HG02981 (cell line): ENCODE data around the gene CERS5.

Experiments used
- ATAC-seq: cut with Tn5 transposase; IDR thresholded peaks from one replicate; pipeline ENCODE4 v1.9.1; 2021; ENCODE audit warnings: mild to moderate bottlenecking, moderate library complexity; ENCODE audit not compliant: unreplicated experiment

Gene CERS5

GRCh38 chr12:50142993-50143392 is 24.2 kb downstream of the CERS5 start:
- ATAC-seq: no peak

- ATAC-seq: no peak
These were observed 34.5 kb downstream of the CERS5 start for GRCh38 chr12:50132505-50133135.

- ATAC-seq: no peak
These were observed 37.9 kb downstream of the CERS5 start for GRCh38 chr12:50129290-50129689.

GRCh38 chr12:50127546-50127945 is 39.6 kb downstream of the CERS5 start:
- no peak for ATAC-seq

GRCh38 chr12:50123203-50123602 is 44.0 kb downstream of the CERS5 start:
- ATAC-seq: no peak

GRCh38 chr12:50121641-50122040 is 45.5 kb downstream of the CERS5 start:
- no peak for ATAC-seq

GRCh38 chr12:50120953-50121352 is 46.2 kb downstream of the CERS5 start:
- no peak for ATAC-seq

- no peak for ATAC-seq
These were observed 46.6 kb downstream of the CERS5 start for GRCh38 chr12:50120521-50120920.

GRCh38 chr12:50119387-50119786 is 47.8 kb downstream of the CERS5 start:
- no peak for ATAC-seq

GRCh38 chr12:50117057-50117622 is 50.0 kb downstream of the CERS5 start:
- ATAC-seq: no peak

- ATAC-seq: no peak
These were observed 54.5 kb downstream of the CERS5 start for GRCh38 chr12:50112456-50113218.

GRCh38 chr12:50111693-50112455 is 55.3 kb downstream of the CERS5 start, which contains the start of gene COX14:
TSS of gene COX14 (plus strand) at chr12:50112236. CDS start at chr12:50120044, 7,808 bp downstream.
- peak; percentile 77 for ATAC-seq

GRCh38 chr12:50111395-50111692 is 55.8 kb downstream of the CERS5 start:
- ATAC-seq: peak; percentile 1

GRCh38 chr12:50110762-50111351 is 56.3 kb downstream of the CERS5 start:
- no peak for ATAC-seq

GRCh38 chr12:50110127-50110761 is 56.9 kb downstream of the CERS5 start:
- no peak for ATAC-seq

- ATAC-seq: no peak
These were observed 57.9 kb downstream of the CERS5 start for GRCh38 chr12:50109319-50109718.

- no peak for ATAC-seq
These were observed 59.5 kb downstream of the CERS5 start for GRCh38 chr12:50107416-50108268.

- no peak for ATAC-seq
These were observed 60.3 kb downstream of the CERS5 start for GRCh38 chr12:50106907-50107306.

GRCh38 chr12:50105913-50106450 is 61.2 kb downstream of the CERS5 start:
- no peak for ATAC-seq
